Calu3 (cell line): Measurements from ENCODE around the gene H2BK1. TPM values are rescaled to one million over a fixed set of nuclear protein-coding genes. Genes with fewer than 3 reads are reported as not detected.

Experiments
- BruUV-seq: library from RNA; stranded (reverse); fragments of 400-500 nt; replicated peaks from 2 replicates; lab custom pipeline; 2021; lab: Mats Ljungman, UMichigan
- CTCF ChIA-PET: fragments of 300-600 bp; sonication (Branson Sonifier 250); formaldehyde crosslinking; loops from one replicate; lab custom pipeline; 2022; ENCODE audit warnings: antibody characterized with exemption; lab: Charles Lee
- DNase-seq: peaks from one replicate; pipeline ENCODE4 v3.0.0; 2022
- H3K27ac Mint-ChIP-seq: one replicate; pipeline ENCODE4 v1.8.0; 2022; ENCODE audit warnings: mixed read lengths; ENCODE audit not compliant: unreplicated experiment
- H3K27me3 Mint-ChIP-seq: one replicate; pipeline ENCODE4 v1.8.0; 2022; ENCODE audit warnings: mixed read lengths; ENCODE audit not compliant: unreplicated experiment
- H3K36me3 Mint-ChIP-seq: one replicate; pipeline ENCODE4 v1.8.0; 2022; ENCODE audit warnings: mild to moderate bottlenecking, moderate library complexity, mixed read lengths; ENCODE audit not compliant: insufficient read depth, unreplicated experiment
- H3K4me1 Mint-ChIP-seq: one replicate; pipeline ENCODE4 v1.8.0; 2022; ENCODE audit warnings: mild to moderate bottlenecking, low read depth, mixed read lengths; ENCODE audit not compliant: unreplicated experiment
- H3K4me3 Mint-ChIP-seq: one replicate; pipeline ENCODE4 v1.8.0; 2022; ENCODE audit warnings: mild to moderate bottlenecking, low read depth, moderate library complexity, mixed read lengths; ENCODE audit not compliant: unreplicated experiment
- H3K9me3 Mint-ChIP-seq: one replicate; pipeline ENCODE4 v1.8.0; 2022; ENCODE audit warnings: low read depth, mixed read lengths; ENCODE audit not compliant: unreplicated experiment
- CTCF ChIP-seq: fragments of 200-600 bp; IDR thresholded peaks from one replicate; pipeline ENCODE4 v1.8.0; 2022; ENCODE audit warnings: antibody characterized with exemption; ENCODE audit not compliant: unreplicated experiment
- intact Hi-C: fragments of 100-400 bp; cut with micrococcal nuclease; formaldehyde crosslinking; loops from one replicate; pipeline ENCODE4 v1.10.0; 2022; ENCODE audit not compliant: unreplicated experiment
- total RNA-seq: library from RNA; stranded (reverse); gene quantifications from 2 replicates; pipeline ENCODE4 v1.2.3, GENCODE V29; 2022

H2BK1 gene
- total RNA-seq, 1 experiment from 2014 or later = not detected

GRCh38 chr7:151244841-151245346 is 34.6 kb upstream of the H2BK1 start:
- CTCF ChIA-PET = interaction anchor here (1.0 to 2.6 kb wide), 3 partner anchors 12 to 76 kb away, joined by 3 to 14 read pairs (median 6); partner anchors contain the start of genes ABCF2 and CHPF2
- H3K4me3 Mint-ChIP-seq = no peak overlapping the region
- H3K4me1 Mint-ChIP-seq = peaks cover 19% of the 10 kb centered on the region
- H3K36me3 Mint-ChIP-seq = peaks cover 18% of the 10 kb centered on the region
- no TSS peak for BruUV-seq
- TF ChIP-seq CTCF = no peak
- no peak overlapping the region for H3K27ac Mint-ChIP-seq
- intact Hi-C loops = loop anchor here (5.0 kb wide), 2 partner anchors 57 to 123 kb away; no protein-coding TSS in a partner anchor
- H3K9me3 Mint-ChIP-seq = no peaks in the 10 kb centered on the region
- no peak for DNase-seq
- H3K27me3 Mint-ChIP-seq = peaks cover 65% of the 10 kb centered on the region

GRCh38 chr7:151244196-151244840 is 34.0 kb upstream of the H2BK1 start:
- no TSS peak for BruUV-seq
- H3K4me1 Mint-ChIP-seq = peaks cover 15% of the 10 kb centered on the region
- H3K9me3 Mint-ChIP-seq = no peaks in the 10 kb centered on the region
- H3K27ac Mint-ChIP-seq = no peak overlapping the region
- H3K4me3 Mint-ChIP-seq = no peak overlapping the region
- H3K36me3 Mint-ChIP-seq = peaks cover 14% of the 10 kb centered on the region
- TF ChIP-seq CTCF = peak; percentile 74
- peaks cover 59% of the 10 kb centered on the region for H3K27me3 Mint-ChIP-seq
- peak; percentile 59 for DNase-seq
- CTCF ChIA-PET = interaction anchor here (0.6 to 2.6 kb wide), 5 partner anchors 12 to 357 kb away, joined by 3 to 14 read pairs (median 4); partner anchors contain the start of genes ABCF2 and CHPF2
- intact Hi-C loops = loop anchor here (5.0 kb wide), 1 partner anchor 122 kb away; no protein-coding TSS in a partner anchor

GRCh38 chr7:151243408-151244195 is 33.3 kb upstream of the H2BK1 start:
- no TSS peak for BruUV-seq
- H3K4me3 Mint-ChIP-seq = no peak overlapping the region
- peaks cover 52% of the 10 kb centered on the region for H3K27me3 Mint-ChIP-seq
- peaks cover 11% of the 10 kb centered on the region for H3K36me3 Mint-ChIP-seq
- no peak overlapping the region for H3K27ac Mint-ChIP-seq
- H3K9me3 Mint-ChIP-seq = no peaks in the 10 kb centered on the region
- TF ChIP-seq CTCF = no peak
- DNase-seq = no peak
- peaks cover 8% of the 10 kb centered on the region for H3K4me1 Mint-ChIP-seq
- CTCF ChIA-PET = interaction anchor here (0.6 to 2.6 kb wide), 5 partner anchors 11 to 357 kb away, joined by 3 to 14 read pairs (median 4); partner anchors contain the start of genes ABCF2 and CHPF2
- intact Hi-C loops = loop anchor here (5.0 kb wide), 1 partner anchor 121 kb away; no protein-coding TSS in a partner anchor

GRCh38 chr7:151243045-151243349 is 32.7 kb upstream of the H2BK1 start:
- Mint-ChIP-seq H3K27ac (no peak overlapping the region), H3K27me3 (peaks cover 46% of the 10 kb centered on the region), H3K4me3 (no peak overlapping the region), H3K36me3 (peaks cover 12% of the 10 kb centered on the region), H3K9me3 (no peaks in the 10 kb centered on the region), H3K4me1 (peaks cover 2% of the 10 kb centered on the region)
- CTCF ChIA-PET = interaction anchor here (0.9 to 2.6 kb wide), 2 partner anchors 9 to 16 kb away, joined by 3 to 14 read pairs; partner anchors contain the start of gene ABCF2
- BruUV-seq = no TSS peak
- no peak for TF ChIP-seq CTCF
- intact Hi-C loops = loop anchor here (5.0 kb wide), 1 partner anchor 121 kb away; no protein-coding TSS in a partner anchor
- no peak for DNase-seq
